HUDEP-2 (cell line): ENCODE measurements around the gene CHMP4A.
"Not testable (repeated sequence)": the region's sequence is repeated elsewhere in the genome, so short reads cannot be mapped to it uniquely, and the experiment has no call there.

Source experiments
- DNase-seq, 76 experiments: peaks; one replicate each; lab custom pipeline; 2025; ENCODE audit not compliant: unreplicated experiment in 76 of 76; lab: John Stamatoyannopoulos, UW

Gene CHMP4A

DNA sequence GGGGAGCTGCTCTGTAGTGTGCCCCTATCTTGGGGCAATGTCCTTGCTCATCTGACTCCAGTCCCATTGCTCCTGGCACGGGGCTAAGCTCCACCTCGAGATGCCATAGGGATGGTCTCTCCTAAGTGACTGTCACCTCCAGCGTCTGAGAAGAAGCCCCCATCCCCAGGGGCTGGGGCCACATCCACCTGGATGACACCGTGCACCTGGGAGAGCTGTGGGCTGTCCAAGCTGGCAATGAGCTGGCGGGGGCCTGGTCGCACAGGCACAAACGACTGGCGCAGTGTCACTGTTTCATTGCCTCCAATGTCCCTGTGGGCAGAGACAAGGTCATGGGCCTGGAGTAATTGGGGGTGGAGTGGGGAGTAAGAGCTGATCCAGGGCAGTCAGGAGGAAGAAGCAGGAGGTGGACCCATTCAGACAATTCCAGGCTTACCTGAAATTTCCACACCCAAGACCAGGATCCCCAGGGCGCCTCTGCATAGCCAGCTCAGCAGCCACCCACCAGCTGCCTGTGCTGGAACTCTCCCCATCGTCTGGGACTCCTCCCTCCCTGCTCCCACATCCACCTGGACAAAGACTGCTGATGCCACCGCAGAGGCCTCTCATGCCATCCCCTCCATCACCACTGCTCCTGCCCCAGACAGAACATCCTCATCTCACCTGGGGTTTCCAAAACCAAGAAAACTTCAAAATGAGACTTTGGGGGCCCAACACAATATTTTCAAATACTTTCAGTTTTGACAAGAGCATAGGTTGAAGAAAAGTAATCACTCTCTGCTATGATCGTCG lies 36.1 kb upstream of the CHMP4A start:
- DNase-seq: no peak

DNA sequence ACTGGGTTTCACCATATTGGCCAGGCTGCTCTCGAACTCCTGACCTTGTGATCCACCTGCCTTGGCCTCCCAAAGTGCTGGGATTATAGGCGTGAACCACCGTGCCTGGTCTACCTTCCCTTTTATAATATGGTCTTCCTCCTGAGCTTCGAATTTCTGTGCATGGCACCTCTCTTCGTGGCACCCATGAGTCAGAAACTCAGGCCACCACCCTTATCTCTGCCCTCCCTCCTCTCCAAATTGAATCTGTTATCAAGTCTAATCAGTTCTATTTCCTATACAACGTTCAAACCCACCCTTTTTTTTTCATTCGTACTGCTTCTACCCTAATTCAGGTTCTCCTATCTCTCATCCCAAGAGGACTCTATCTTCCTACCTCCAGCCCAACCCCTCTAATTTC lies 34.1 kb upstream of the CHMP4A start:
- peak in 41 of 76 experiments; percentile 5 to 78 (median 30) for DNase-seq

- no peak for DNase-seq
Measured at GRCh38 chr14:24246765-24247212, 33.5 kb upstream of the CHMP4A start.

DNA sequence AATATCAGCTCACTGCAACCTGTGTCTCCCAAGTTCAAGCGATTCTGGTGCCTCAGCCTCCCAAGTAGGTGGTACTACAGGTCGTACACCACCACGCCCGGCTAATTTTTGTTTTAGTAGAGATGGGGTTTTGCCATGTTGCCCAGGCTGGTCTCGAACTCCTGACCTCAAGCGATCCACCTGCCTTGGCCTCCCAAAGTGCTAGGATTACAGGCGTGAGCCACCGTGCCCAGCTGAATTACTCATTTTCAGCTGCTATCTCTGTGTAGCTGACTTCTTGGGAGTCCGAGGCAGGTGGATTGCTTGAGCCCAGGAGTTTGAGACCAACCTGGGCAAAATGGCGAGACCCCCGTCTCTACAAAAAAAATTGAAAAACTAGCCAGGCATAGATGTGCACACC lies 32.1 kb upstream of the CHMP4A start:
- DNase-seq: not testable (repeated sequence)

DNA sequence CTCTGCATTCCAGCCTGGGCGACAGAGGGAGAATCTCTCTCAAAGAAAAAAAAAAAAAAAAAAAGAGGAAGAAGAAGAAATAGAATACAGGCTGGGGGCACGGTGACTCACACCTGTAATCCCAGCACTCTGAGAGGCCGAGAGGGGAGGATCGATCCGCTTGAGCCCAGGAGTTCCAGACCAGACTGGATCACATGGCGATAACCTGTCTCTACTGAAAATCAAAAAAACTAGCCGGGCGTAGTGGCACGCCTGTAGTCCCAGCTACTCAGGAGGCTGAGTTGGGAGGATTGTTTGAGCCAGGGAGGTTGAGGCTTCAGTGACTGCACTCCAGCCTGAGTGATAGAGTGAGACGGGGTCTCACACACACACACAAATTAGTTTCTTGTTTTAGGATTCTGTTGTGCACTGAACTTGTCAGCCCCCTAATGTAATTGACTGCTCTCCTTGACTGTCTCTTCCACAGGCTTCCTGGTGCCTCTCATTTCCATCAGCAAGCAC lies 30.1 kb upstream of the CHMP4A start:
- peak in 1 of 76 experiments; percentile 47 for DNase-seq

DNA sequence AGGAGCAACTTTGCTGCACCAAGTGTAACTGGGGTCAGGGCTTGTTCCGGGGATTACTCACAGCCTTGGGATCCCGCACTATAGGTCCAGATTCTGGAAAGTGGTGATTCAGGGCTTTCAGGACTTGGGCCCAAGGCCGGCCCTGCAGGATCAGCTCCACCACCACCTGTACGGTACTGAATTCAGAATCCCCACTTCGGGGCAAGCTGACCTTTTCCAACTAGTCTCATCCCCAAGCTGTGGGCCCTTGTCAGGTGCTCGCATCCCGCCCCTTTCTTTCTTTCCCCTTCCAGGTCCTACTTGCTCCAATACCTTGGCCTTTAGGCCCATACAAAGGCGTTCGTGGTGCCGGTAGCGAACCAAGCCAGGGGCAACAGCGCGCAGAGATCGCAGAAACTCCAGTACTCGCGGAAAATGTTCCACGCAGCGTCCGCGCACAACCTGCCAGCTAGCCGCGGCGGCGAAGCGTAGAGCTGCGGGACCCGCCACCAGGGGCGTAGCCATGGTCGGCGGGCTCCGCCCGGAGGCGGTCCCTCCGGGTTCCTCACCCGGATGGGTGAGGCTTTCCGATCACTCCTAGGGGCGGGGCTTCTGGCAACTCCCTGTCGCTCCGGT lies 28.6 kb upstream of the CHMP4A start:
- DNase-seq: peak in 68 of 76 experiments; percentile 71 to 98 (median 91)

- no peak for DNase-seq
Measured at GRCh38 chr14:24240110-24240918, 27.0 kb upstream of the CHMP4A start.

- DNase-seq: no peak
Measured at GRCh38 chr14:24238527-24239037, 25.3 kb upstream of the CHMP4A start.

DNA sequence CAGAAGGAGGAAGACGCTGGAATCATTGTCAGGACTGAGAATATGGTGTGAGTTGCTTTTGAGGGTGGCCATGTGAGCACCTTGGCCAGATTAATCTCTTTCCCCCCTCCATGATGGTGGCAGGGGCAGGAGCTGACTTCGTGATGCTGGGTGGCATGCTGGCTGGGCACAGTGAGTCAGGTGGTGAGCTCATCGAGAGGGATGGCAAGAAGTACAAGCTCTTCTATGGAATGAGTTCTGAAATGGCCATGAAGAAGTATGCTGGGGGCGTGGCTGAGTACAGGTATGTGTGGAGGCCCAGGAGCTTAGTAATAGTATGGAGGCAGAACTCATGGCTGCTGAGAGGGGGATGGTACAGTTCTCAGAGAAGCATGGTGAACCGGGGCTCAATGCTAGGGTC lies 24.8 kb upstream of the CHMP4A start:
- no peak for DNase-seq

DNA sequence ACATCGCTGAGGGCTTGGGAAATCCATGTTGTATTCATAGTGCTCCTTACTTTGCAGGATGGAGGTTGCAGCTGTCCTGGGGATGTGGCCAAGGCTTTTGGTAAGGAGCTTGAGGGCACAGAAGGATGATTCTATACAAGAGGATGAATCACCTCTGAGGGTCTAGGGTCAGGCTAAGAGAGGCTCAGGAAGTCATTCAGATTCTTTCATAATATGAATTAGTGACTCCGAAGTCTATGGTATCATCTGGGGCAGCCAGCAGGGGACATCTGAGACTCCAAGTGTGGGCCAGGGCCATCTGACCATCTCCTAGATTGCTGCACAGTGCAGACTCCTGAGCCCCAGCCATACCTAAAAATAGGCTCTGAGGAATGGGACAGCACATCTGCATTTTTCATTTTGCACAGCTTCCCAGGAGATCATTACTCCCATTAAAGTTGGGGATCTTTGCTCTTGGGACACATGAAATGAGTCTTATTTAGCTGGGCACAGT lies 24.2 kb upstream of the CHMP4A start:
- no peak for DNase-seq

DNA sequence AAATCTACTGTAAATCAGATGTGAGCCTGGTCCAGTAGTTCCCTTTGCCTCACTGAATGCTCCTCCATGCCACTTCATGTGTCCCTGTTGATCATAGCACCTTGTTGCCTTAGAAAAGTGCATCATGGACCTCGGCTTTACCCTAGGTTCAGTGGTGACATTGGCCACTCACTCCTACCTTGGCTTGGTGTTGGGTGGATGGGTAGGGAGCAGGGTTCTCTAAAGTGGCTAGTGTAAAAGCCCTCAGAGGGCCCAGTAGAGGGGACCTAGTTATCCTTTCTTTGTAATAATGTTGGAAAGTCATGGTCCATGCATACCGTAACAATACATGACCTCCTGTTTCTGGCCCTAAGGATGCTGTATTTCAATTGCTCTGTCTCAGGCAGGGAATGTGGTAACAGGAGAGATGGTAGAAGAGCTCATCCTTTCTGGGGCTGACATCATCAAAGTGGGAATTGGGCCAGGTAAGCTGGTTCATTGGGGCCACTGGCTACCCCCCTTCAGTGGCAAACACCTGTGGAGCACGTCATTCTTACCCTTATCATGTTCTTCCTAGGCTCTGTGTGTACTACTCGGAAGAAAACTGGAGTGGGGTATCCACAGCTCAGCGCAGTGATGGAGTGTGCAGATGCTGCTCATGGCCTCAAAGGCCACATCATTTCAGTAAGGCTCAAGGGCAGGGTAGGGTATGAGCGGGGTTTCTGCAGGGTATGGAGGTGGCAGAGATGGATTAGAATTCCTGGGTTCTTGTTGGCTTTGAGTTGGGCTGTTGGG lies 23.6 kb upstream of the CHMP4A start:
- DNase-seq: no peak

DNA sequence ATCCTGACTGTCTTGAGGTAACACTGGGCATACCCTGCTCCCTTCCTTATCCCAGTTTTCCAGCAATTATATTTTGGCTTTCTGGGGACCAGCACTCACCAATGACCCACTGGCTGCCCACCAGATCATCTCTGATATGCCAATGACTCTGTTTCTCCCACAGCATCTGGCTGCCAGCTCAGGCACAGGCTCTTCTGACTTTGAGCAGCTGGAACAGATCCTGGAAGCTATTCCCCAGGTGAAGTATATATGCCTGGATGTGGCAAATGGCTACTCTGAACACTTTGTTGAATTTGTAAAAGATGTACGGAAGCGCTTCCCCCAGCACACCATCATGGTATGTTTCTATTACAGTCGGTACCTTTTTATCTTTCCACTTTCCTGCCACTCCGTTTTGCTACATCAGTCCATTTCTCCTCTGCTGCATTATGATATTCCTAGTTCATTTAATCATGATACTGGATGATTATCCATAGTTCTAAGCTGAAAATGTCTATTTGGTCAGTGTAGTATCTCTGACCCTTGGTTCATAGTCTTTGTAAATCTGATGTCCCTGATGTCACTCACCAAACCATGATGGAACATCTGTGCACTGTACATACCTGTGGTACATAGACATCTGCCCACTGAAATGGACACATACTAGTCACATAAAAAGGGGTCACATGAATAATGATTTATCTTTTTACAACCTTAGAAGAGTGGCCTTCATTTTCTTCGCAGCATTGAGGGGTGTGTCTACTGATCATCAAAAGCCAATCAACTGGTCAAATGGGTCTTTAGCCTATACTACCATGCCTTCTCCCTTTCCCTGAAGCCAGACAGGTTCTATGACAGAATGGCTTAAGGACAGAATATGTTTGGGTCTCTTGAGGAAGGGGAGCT lies 22.8 kb upstream of the CHMP4A start:
- no peak for DNase-seq

DNA sequence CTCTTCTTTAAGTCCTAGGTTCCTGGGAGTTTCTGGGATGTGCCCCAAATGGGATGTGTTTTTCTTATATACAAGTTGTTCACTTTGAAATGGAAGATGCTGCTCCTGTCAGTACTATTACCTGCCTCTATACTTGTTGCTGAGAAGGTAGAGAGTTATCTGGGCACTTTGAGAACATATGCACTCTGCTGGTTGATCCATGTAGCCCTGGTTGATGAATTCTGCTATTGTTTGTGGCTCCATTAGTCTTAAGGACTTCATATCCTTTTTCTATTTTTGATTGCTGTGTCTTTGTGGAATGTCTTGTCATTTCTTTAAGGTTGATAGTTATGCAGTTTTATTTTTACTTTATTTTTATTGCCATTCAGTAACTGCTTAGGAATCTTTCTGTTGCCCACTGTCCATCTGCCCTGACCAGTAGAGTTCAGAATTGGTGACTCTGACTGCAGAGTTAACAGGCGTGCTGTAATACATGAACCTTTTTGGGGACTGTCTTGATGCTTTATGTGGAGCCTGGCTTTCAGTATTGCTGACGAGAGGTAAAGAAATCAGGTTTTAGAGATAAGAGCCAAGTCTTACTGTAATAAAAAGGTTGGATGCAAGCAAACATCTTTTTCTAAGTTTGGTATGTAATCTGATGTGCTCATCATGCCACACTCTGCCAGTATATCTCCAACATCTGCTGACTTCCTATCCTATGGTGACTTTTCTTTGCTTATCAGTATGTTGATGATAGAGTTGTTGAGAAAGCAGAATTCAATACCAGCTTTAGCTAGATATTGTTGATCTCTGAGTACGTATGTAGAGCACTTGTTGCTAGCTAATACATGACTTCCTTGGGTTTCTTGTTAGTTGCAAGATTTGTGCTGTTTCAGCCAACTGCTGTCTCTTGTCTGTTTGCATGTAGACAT lies 21.1 kb upstream of the CHMP4A start:
- no peak for DNase-seq

- peak in 10 of 76 experiments; percentile 1 to 43 (median 10) for DNase-seq
Measured at GRCh38 chr14:24233538-24233866, 20.2 kb upstream of the CHMP4A start.

- peak in 21 of 76 experiments; percentile 40 to 77 (median 56) for DNase-seq
Measured at GRCh38 chr14:24232645-24233537, 19.6 kb upstream of the CHMP4A start, which contains the start of gene GMPR2. Gene GMPR2, plus strand, starts transcription at chr14:24232929. Its CDS starts 325 bp downstream, at chr14:24233254.

DNA sequence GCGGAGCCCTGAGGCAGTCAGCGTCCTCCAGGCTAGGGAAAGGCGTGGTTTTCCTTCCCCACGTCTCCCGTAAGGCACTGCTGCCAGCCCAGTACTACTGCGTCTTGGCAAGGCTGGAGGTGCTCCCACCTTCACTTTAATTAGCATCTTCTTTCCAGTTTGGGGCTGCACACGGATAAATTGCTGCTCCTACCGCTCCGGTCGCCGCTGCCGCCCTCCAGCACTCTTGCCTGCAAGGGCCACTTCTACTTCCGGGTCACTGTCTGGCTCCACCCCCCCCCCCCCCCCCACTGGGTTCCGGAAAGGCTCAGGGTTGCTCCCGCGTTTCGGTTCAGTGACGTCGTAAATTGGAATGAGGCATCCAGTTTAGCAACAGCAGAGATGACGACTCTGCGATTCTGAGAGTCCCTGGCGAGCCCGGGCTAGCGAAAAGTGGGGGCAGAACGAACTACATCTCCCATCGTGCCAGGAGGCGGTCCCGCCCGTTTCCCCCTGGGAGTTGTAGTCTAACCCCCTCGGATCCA lies 18.9 kb upstream of the CHMP4A start, which contains the start of gene NEDD8:
Gene NEDD8 (minus strand): TSS at position 247 of the 524 bp plus-strand sequence. CDS start 100 bp downstream, at position 147.
- peak in 73 of 76 experiments; percentile 41 to 93 (median 76) for DNase-seq
